A549 (cell line): ENCODE data around the gene XRCC5. TPM values are rescaled to one million over a fixed set of nuclear protein-coding genes. Genes with fewer than 3 reads are reported as not detected.

ENCODE experiments used
- ATAC-seq, 2 experiments: fragments of 200-7000 bp in 1 of 2; fragments of >200 bp in 1 of 2; cut with Nextera tagmentation in 1 of 2; cut with Tn5 transposase in 1 of 2; 3 replicates each; pipeline versions ENCODE4 v1.8.0 to v1.9.1; 2018 to 2020; ENCODE audit warnings: mild to moderate bottlenecking in 1 of 2, moderate library complexity in 1 of 2
- CTCF ChIA-PET: fragments of 300-600 bp; sonication (Branson Sonifier 250); formaldehyde crosslinking; extraction: SDS; loops from one replicate; lab custom pipeline; 2021; ENCODE audit warnings: antibody characterized with exemption, inconsistent platforms; lab: Yijun Ruan, JAX
- POLR2A ChIA-PET: fragments of 350-600 bp; formaldehyde crosslinking; extraction: SDS; loops from one replicate; lab custom pipeline; 2021; ENCODE audit warnings: antibody characterized with exemption, inconsistent platforms; lab: Yijun Ruan, JAX
- DNase-seq, 2 experiments: peaks; one replicate each; pipeline versions ENCODE4 v3.0.0 to v3.0.0-alpha.2; 2011 to 2016; ENCODE audit warnings: low read depth in 1 of 2, low spot score in 1 of 2
- FAIRE-seq: peaks from 2 replicates; lab custom pipeline; 2011; peaks lifted over from hg19 to GRCh38; lab: Jason Lieb, UNC
- H3K27ac ChIP-seq, 2 experiments: fragments of >200 bp; sonication (Bioruptor Twin); formaldehyde crosslinking; 3 replicates each; pipeline ENCODE4 v1.5.1; 2016 to 2017
- H3K4me1 ChIP-seq: fragments of >200 bp; sonication (Bioruptor Twin); formaldehyde crosslinking; 3 replicates; pipeline ENCODE4 v1.6.1; 2016
- H3K4me2 ChIP-seq: fragments of >200 bp; sonication (Bioruptor Twin); formaldehyde crosslinking; 3 replicates; pipeline ENCODE4 v1.6.1; 2016
- H3K4me3 ChIP-seq: fragments of >200 bp; sonication (Bioruptor Twin); formaldehyde crosslinking; 3 replicates; pipeline ENCODE4 v1.5.1; 2016
- H3K9me3 ChIP-seq: fragments of >200 bp; sonication (Bioruptor Twin); formaldehyde crosslinking; 3 replicates; pipeline ENCODE4 v1.6.1; 2016
- BHLHE40 ChIP-seq: IDR thresholded peaks from 2 replicates; pipeline ENCODE4 v1.6.1; 2012; ENCODE audit warnings: low read depth, low read length, inconsistent platforms
- CBX8 ChIP-seq: fragments of 200-600 bp; sonication (generic); IDR thresholded peaks from 2 replicates; pipeline ENCODE4 v1.6.1; 2016
- CHD2 ChIP-seq: fragments of 150-350 bp; IDR thresholded peaks from 2 replicates; pipeline ENCODE4 v1.6.1; 2014; ENCODE audit warnings: low read length; ENCODE audit not compliant: partially characterized antibody
- EHF ChIP-seq: fragments of 250-450 bp; sonication (Bioruptor Pico); IDR thresholded peaks from 2 replicates; pipeline ENCODE4 v1.5.0; 2020; ENCODE audit warnings: mild to moderate bottlenecking
- EHMT2 ChIP-seq: fragments of 200-600 bp; sonication (generic); IDR thresholded peaks from 2 replicates; pipeline ENCODE4 v1.6.1; 2016; ENCODE audit warnings: antibody characterized with exemption, low read depth, mild to moderate bottlenecking, moderate library complexity
- FOSL2 ChIP-seq, 2 experiments: fragments of 450-650 bp in 1 of 2; fragments of >200 bp in 1 of 2; sonication (Bioruptor Twin) in 1 of 2; formaldehyde crosslinking; IDR thresholded peaks; 2 replicates each; pipeline versions ENCODE4 v1.5.0 to v1.6.1; 2016 to 2020; ENCODE audit warnings: mild to moderate bottlenecking in 1 of 2, moderate library complexity in 1 of 2
- HDAC2 ChIP-seq: fragments of 200-600 bp; sonication (generic); IDR thresholded peaks from 2 replicates; pipeline ENCODE4 v1.6.1; 2016
- HES2 ChIP-seq: fragments of >200 bp; sonication (Bioruptor Twin); formaldehyde crosslinking; IDR thresholded peaks from 2 replicates; pipeline ENCODE4 v1.6.1; 2016
- HOXA7 ChIP-seq: fragments of 250-450 bp; sonication (Bioruptor Pico); IDR thresholded peaks from 2 replicates; pipeline ENCODE4 v1.5.0; 2020; ENCODE audit warnings: mild to moderate bottlenecking, moderate library complexity
- HOXB5 ChIP-seq: fragments of 250-450 bp; sonication (Bioruptor Pico); IDR thresholded peaks from 2 replicates; pipeline ENCODE4 v1.5.0; 2020; ENCODE audit warnings: mild to moderate bottlenecking, moderate library complexity
- KDM1A ChIP-seq: fragments of 200-600 bp; sonication (generic); IDR thresholded peaks from 2 replicates; pipeline ENCODE4 v1.6.1; 2016; ENCODE audit warnings: low read depth, mild to moderate bottlenecking
- MAX ChIP-seq: IDR thresholded peaks from 2 replicates; pipeline ENCODE4 v1.6.1; 2012
- POLR2A ChIP-seq: IDR thresholded peaks from 2 replicates; pipeline ENCODE4 v1.6.1; 2012; ENCODE audit warnings: mild to moderate bottlenecking, low read length
- RAD21 ChIP-seq, 2 experiments: fragments of >200 bp in 1 of 2; sonication (Bioruptor Twin) in 1 of 2; formaldehyde crosslinking in 1 of 2; IDR thresholded peaks in 1 of 2; conservative IDR thresholded peaks in 1 of 2; 2 replicates in 1 of 2; 3 replicates in 1 of 2; pipeline ENCODE4 v1.6.1; 2012 to 2018; ENCODE audit warnings: inconsistent platforms in 1 of 2
- RCOR1 ChIP-seq: fragments of 150-350 bp; IDR thresholded peaks from 2 replicates; pipeline ENCODE4 v1.6.1; 2014; ENCODE audit warnings: antibody characterized with exemption, low read length, low read depth
- REST ChIP-seq: fragments of 200-600 bp; sonication (generic); IDR thresholded peaks from 2 replicates; pipeline ENCODE4 v1.6.1; 2016; ENCODE audit warnings: antibody characterized with exemption, mild to moderate bottlenecking, moderate library complexity
- RFX5 ChIP-seq: fragments of 450-650 bp; IDR thresholded peaks from 2 replicates; pipeline ENCODE4 v1.7.1; 2014; ENCODE audit warnings: antibody characterized with exemption, mild to moderate bottlenecking, moderate library complexity
- RNF2 ChIP-seq: fragments of 200-600 bp; sonication (generic); IDR thresholded peaks from 2 replicates; pipeline ENCODE4 v1.6.1; 2016; ENCODE audit warnings: low read depth, mild to moderate bottlenecking, antibody characterized with exemption, moderate library complexity, borderline replicate concordance
- SMC3 ChIP-seq: fragments of >200 bp; sonication (Bioruptor Twin); formaldehyde crosslinking; IDR thresholded peaks from 3 replicates; pipeline ENCODE4 v1.6.1; 2018; ENCODE audit warnings: inconsistent platforms
- WGBS: methylation state at CpG from one replicate; pipeline ENCODE4 v1.1.6; 2017; ENCODE audit errors: missing lambda C conversion rate; 5-methylcytosine and 5-hydroxymethylcytosine counted together
- polyA plus RNA-seq, 4 experiments: library from polyadenylated mRNA; depleted of rRNA in 3 of 4; stranded (reverse); fragments of >200 nt; fragmentation: RNase III in 1 of 4; extraction: RNeasy Plus Mini Kit Qiagen cat#74134 plus additional on column Dnase treatment in 1 of 4; gene quantifications; 2 replicates in 3 of 4; 3 replicates in 1 of 4; pipeline ENCODE4 v1.2.3, GENCODE V29; 2011 to 2017
- TF ChIP-seq, protein P1 (sequence below): fragments of >200 bp; sonication (Bioruptor Twin); formaldehyde crosslinking; IDR thresholded peaks from 3 replicates; pipeline ENCODE4 v1.6.1; 2016
- TF ChIP-seq, protein P2 (sequence below): fragments of >200 bp; sonication (Bioruptor Twin); formaldehyde crosslinking; IDR thresholded peaks from 3 replicates; pipeline ENCODE4 v1.5.1; 2016

XRCC5 gene
- polyA plus RNA-seq, 2 of the 4 experiments (the other 2 are of a cell fraction) = 217 to 430 TPM

DNA sequence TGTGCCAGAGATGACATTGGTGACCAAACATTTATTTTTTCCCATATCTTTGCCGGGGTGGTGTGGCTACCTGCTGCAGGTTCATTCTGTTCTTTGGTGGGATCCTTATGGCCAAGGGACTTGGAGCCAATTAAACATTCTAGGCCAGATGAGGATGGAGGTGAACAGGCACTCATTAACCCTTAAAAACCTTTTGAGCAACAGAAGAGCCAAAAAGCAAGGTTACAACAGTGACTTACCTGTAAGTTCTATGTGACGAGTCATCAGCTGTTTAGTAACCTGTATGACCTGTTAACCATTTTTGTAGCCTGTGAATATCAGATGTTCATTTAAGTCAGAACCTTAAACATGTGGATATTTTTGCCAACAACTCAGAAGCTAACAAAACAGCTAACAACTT is 105.6 kb downstream of the XRCC5 start:
- TF ChIP-seq FOSL2 (IDR thresholded peaks at IDR 0.05) = no peak
- TF ChIP-seq FOSL2 (CRISPR knock-in tag; IDR thresholded peaks at IDR 0.05) = 0 out of 2 replicates have a peak, but pooled peaks have one; percentile 13
- TF ChIP-seq KDM1A = no peak
- 92% methylated on average over 2 of the region's 2 CpGs for WGBS
- Histone ChIP-seq H3K4me2 (no peak overlapping the region), H3K27ac (no peak overlapping the region), H3K4me1 (peaks cover 17% of the 10 kb centered on the region), H3K4me3 (no peak overlapping the region), H3K9me3 (no peaks in the 10 kb centered on the region)
- ChIA-PET CTCF (interaction anchor here (1.2 kb wide), 1 partner anchor 89 kb away, joined by 3 read pairs; no protein-coding TSS in a partner anchor), POLR2A (no interaction called here)
- no peak for FAIRE-seq
- DNase-seq = no peak
- no peak for ATAC-seq

- H3K4me2 ChIP-seq = no peak overlapping the region
- H3K9me3 ChIP-seq = no peaks in the 10 kb centered on the region
- CTCF ChIA-PET = interaction anchor here (0.6 to 1.3 kb wide), 6 partner anchors 9 to 191 kb away, joined by 3 to 4 read pairs (median 3); no protein-coding TSS in a partner anchor
- DNase-seq (peak; percentile 28 to 45), ATAC-seq (peak; percentile 70 to 83; a peak in 5 of 6 replicates), FAIRE-seq (no peak)
- WGBS = 76% methylated on average over 4 of the region's 4 CpGs
- peaks cover 17% of the 10 kb centered on the region for H3K4me1 ChIP-seq
- H3K4me3 ChIP-seq = no peak overlapping the region
- H3K27ac ChIP-seq = no peak overlapping the region
- TF ChIP-seq RAD21 (conservative IDR thresholded peaks at IDR 0.05 in 1 of 2, IDR thresholded peaks at IDR 0.05 in 1 of 2) (peak in 1 of 2 experiments; percentile 35; a peak in 2 of 5 replicates), RFX5 (no peak), CBX8 (no peak), RCOR1 (no peak), RNF2 (no peak), CHD2 (no peak), HOXB5 (CRISPR knock-in tag) (no peak), BHLHE40 (no peak), EHF (CRISPR knock-in tag) (no peak), HOXA7 (CRISPR knock-in tag) (no peak), HDAC2 (no peak)
- TF ChIP-seq, protein P1, sequence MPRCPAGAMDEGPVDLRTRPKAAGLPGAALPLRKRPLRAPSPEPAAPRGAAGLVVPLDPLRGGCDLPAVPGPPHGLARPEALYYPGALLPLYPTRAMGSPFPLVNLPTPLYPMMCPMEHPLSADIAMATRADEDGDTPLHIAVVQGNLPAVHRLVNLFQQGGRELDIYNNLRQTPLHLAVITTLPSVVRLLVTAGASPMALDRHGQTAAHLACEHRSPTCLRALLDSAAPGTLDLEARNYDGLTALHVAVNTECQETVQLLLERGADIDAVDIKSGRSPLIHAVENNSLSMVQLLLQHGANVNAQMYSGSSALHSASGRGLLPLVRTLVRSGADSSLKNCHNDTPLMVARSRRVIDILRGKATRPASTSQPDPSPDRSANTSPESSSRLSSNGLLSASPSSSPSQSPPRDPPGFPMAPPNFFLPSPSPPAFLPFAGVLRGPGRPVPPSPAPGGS = no peak
- TF ChIP-seq, protein P2, sequence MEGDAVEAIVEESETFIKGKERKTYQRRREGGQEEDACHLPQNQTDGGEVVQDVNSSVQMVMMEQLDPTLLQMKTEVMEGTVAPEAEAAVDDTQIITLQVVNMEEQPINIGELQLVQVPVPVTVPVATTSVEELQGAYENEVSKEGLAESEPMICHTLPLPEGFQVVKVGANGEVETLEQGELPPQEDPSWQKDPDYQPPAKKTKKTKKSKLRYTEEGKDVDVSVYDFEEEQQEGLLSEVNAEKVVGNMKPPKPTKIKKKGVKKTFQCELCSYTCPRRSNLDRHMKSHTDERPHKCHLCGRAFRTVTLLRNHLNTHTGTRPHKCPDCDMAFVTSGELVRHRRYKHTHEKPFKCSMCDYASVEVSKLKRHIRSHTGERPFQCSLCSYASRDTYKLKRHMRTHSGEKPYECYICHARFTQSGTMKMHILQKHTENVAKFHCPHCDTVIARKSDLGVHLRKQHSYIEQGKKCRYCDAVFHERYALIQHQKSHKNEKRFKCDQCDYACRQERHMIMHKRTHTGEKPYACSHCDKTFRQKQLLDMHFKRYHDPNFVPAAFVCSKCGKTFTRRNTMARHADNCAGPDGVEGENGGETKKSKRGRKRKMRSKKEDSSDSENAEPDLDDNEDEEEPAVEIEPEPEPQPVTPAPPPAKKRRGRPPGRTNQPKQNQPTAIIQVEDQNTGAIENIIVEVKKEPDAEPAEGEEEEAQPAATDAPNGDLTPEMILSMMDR = peak; percentile 18; the same call in 1 of the 3 replicates
- POLR2A ChIA-PET = interaction anchor here (1.3 kb wide), 1 partner anchor 83 kb away, joined by 4 read pairs; no protein-coding TSS in a partner anchor
Observed at GRCh38 chr2:216215658-216216390, 106.7 kb downstream of the XRCC5 start.

GRCh38 chr2:216216951-216217903 is 108.1 kb downstream of the XRCC5 start:
- Histone ChIP-seq H3K27ac (peak overlapping the region; percentile 21 to 40; a peak in 1 of 6 replicates), H3K4me1 (peaks cover 21% of the 10 kb centered on the region), H3K4me2 (peak overlapping the region; percentile 21; the same call in 1 of the 3 replicates), H3K4me3 (no peak overlapping the region), H3K9me3 (no peaks in the 10 kb centered on the region)
- FAIRE-seq (no peak), ATAC-seq (peak in 1 of 2 experiments; percentile 14; a peak in 3 of 6 replicates), DNase-seq (peak in 1 of 2 experiments; percentile 13)
- ChIA-PET POLR2A (interaction anchor here (1.3 kb wide), 1 partner anchor 84 kb away, joined by 4 read pairs; no protein-coding TSS in a partner anchor), CTCF (interaction anchor here (0.7 to 0.8 kb wide), 3 partner anchors 9 to 882 kb away, joined by 3 to 4 read pairs (median 3); no protein-coding TSS in a partner anchor)
- 74% methylated on average over 7 of the region's 7 CpGs for WGBS
- TF ChIP-seq EHF (CRISPR knock-in tag) = no peak
- TF ChIP-seq REST = no peak
- no peak for TF ChIP-seq EHMT2
- TF ChIP-seq HOXB5 (CRISPR knock-in tag) = no peak
- no peak for TF ChIP-seq FOSL2 (IDR thresholded peaks at IDR 0.05)
- TF ChIP-seq FOSL2 (CRISPR knock-in tag; IDR thresholded peaks at IDR 0.05) = no peak
- no peak for TF ChIP-seq SMC3
- TF ChIP-seq HES2 = no peak
- no peak for TF ChIP-seq RNF2
- TF ChIP-seq MAX = no peak
- TF ChIP-seq HOXA7 (CRISPR knock-in tag) = no peak
- no peak for TF ChIP-seq POLR2A
